Brain microvascular endothelial cell (primary cell): ENCODE data around the gene C19orf73.
A peak's percentile ranks its signal among the peaks of the same experiment; 100 is the strongest.
"Not testable (repeated sequence)": the region's sequence is repeated elsewhere in the genome, so short reads cannot be mapped to it uniquely, and the experiment has no call there.

ENCODE experiments used
- DNase-seq: peaks from one replicate; pipeline ENCODE4 v3.0.0-alpha.2; 2020
- H3K27ac ChIP-seq: fragments of 250-450 bp; sonication (Bioruptor Pico); 2 replicates; pipeline ENCODE4 v1.5.1; 2020; ENCODE audit warnings: mild to moderate bottlenecking, moderate library complexity
- H3K27me3 ChIP-seq: fragments of 250-450 bp; sonication (Bioruptor Pico); replicated peaks from 2 replicates; pipeline ENCODE4 v1.5.1; 2020; ENCODE audit warnings: mild to moderate bottlenecking
- H3K36me3 ChIP-seq: fragments of 250-450 bp; sonication (Bioruptor Pico); replicated peaks from 2 replicates; pipeline ENCODE4 v1.5.1; 2020; ENCODE audit warnings: mild to moderate bottlenecking
- H3K4me3 ChIP-seq: 2 replicates; pipeline ENCODE4 v1.5.1; 2011; ENCODE audit warnings: low read depth, mild to moderate bottlenecking, control low read depth, low read length, moderate library complexity
- in situ Hi-C: cut with HindIII; loops from 2 replicates; pipeline ENCODE4 v1.10.0; 2017; ENCODE audit warnings: low sequenced_read_pairs, low pct_ligation_motif_present
- TF ChIP-seq, protein P1 (sequence below): IDR thresholded peaks from 2 replicates; pipeline ENCODE4 v1.5.1; 2011; ENCODE audit warnings: low read depth, mild to moderate bottlenecking, moderate library complexity, low read length, control low read depth, inconsistent platforms; ENCODE audit errors: missing control alignments

The C19orf73 gene

DNA sequence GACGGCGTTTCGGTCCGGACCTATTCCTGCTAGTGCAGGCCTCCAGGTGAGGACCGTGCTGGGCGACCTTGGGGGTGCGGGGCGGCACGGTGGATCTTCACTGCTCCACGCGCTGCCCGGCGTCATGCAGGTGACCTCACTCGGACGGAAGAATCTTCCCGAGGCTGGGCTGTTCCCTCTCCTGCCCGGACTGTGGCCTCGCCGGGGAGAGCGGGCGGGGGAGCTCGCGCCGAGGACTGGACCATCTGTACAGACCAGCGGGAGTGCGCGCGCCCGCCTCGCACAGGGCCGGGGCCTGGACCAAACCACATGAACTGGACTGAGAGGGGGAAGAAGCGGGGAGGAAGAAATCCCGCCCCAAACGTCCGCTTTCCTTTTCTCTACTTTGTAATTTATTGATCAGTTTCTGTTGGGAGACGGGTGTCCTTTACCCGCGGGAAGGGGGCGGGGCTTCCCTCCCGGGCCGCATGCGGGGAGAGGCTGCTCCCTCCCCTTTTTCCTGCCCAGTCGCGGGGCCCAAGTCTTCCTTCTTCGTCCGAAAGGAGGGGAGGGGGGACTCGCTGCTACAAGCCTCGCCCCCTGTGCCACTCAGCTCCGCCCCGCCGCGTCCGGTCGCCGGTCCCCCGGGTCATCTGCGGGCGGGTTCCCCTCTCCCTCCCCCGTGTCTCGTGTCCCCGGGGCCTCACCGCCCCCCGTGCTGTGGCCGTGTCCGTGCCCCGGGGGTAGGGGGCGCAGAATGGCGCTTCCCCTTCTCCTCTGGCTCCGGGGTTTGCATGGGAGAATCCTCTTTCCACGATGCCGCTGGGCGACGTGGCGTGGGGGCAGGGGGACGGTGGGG, 31.4 kb upstream of the C19orf73 start:
- TF ChIP-seq, protein P1, sequence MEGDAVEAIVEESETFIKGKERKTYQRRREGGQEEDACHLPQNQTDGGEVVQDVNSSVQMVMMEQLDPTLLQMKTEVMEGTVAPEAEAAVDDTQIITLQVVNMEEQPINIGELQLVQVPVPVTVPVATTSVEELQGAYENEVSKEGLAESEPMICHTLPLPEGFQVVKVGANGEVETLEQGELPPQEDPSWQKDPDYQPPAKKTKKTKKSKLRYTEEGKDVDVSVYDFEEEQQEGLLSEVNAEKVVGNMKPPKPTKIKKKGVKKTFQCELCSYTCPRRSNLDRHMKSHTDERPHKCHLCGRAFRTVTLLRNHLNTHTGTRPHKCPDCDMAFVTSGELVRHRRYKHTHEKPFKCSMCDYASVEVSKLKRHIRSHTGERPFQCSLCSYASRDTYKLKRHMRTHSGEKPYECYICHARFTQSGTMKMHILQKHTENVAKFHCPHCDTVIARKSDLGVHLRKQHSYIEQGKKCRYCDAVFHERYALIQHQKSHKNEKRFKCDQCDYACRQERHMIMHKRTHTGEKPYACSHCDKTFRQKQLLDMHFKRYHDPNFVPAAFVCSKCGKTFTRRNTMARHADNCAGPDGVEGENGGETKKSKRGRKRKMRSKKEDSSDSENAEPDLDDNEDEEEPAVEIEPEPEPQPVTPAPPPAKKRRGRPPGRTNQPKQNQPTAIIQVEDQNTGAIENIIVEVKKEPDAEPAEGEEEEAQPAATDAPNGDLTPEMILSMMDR = no peak
- H3K27me3 ChIP-seq = no peaks in the 10 kb centered on the region
- no peaks in the 10 kb centered on the region for H3K36me3 ChIP-seq
- H3K27ac ChIP-seq = no peak overlapping the region
- in situ Hi-C loops = no loop called here
- peak; percentile 64 for DNase-seq
- H3K4me3 ChIP-seq = peak overlapping the region; percentile 78

DNA sequence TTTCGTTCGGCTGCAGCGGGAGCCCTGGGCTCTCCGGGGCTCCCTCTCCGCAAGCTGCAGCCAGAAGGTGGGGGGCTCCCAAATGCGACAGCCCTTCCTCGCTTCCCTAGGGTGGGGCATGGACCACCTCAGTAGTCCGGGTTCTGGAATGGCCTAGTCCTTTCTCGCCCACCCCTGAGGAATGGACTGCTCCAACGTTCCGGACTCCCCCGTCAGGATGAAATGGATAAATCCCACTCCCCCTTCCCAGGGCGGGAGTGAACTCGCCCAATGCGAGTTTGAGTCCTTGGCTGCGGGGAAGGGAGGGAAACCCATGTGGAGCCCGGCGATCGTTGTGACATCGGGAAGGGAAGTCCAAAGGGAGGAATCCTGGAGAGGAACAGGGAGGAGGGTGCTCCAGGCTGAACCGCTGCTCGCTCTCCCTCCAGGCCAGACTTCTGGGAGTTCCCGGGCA, 30.7 kb upstream of the C19orf73 start:
- no peaks in the 10 kb centered on the region for H3K36me3 ChIP-seq
- TF ChIP-seq, protein P1 = no peak
- no peak overlapping the region for H3K27ac ChIP-seq
- peak overlapping the region; percentile 78 for H3K4me3 ChIP-seq
- DNase-seq = peak; percentile 71
- in situ Hi-C loops = no loop called here
- no peaks in the 10 kb centered on the region for H3K27me3 ChIP-seq

DNA sequence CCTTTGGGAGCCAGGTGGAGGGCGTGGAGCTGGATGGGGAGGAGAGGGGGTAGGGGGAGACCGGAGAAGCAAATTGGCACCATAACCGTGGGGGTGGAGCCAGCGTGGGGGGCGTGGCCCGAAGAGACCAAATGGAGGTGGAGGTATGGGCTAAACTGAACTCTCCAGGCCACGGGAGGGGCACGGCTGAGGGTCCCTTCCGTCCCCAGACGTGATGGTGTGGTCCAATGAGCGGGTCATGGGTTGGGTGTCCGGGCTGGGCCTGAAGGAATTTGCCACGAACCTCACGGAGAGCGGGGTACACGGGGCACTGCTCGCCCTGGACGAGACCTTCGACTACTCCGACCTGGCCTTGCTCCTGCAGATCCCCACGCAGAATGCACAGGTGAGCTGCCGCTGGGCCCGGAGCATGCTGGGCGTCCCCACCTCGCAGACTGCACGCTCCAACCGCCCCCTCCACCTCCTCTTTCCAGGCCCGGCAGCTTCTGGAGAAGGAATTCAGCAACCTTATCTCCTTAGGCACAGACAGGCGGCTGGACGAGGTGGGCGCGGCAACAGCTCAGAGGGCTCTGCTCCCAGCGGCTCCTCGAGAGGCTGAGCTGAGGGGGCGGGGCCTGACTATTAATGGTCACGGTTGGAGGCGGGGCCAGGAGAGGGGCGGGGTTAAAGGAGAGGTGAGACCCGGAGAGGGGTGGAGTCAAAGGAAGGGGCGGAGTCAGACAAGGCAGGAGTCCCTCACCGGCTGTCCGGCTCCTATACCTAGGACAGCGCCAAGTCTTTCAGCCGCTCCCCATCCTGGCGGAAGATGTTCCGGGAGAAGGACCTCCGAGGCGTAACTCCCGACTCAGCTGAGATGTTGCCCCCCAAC, 30.1 kb upstream of the C19orf73 start:
- H3K27me3 ChIP-seq = no peaks in the 10 kb centered on the region
- DNase-seq = peak; percentile 98
- in situ Hi-C loops = no loop called here
- H3K36me3 ChIP-seq = no peaks in the 10 kb centered on the region
- no peak overlapping the region for H3K27ac ChIP-seq
- peak overlapping the region; percentile 78 for H3K4me3 ChIP-seq
- TF ChIP-seq, protein P1 = no peak

DNA sequence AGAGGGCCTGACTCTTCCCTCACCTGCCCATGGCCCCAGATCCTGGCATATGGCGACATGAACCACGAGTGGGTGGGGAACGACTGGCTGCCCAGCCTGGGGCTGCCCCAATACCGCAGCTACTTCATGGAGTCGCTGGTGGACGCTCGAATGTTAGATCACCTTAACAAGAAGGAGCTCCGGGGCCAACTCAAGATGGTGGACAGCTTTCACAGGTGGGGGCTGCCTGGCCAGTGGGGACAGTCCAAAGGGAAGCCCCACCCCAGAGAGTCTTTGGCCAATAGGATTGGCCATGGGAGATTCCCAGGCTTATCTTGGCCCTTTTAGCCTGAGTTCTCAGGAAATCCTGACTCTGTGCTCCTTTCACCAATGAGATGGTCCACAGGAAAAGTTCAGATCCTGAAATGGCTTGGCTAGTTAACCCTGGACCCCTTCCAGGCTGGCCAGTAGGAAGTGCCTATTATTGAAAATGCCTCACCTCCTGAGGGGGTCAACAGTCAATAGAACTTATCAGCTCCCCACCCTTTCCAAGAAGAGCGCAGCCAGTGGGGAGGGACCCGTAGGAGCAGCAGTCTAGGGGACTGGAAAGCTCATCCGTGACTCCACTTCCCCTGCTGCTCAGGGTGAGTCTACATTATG, 29.2 kb upstream of the C19orf73 start:
- Histone ChIP-seq H3K27ac (no peak overlapping the region), H3K4me3 (no peak overlapping the region), H3K36me3 (no peaks in the 10 kb centered on the region), H3K27me3 (no peaks in the 10 kb centered on the region)
- TF ChIP-seq, protein P1 = no peak
- in situ Hi-C loops = no loop called here
- DNase-seq = no peak

DNA sequence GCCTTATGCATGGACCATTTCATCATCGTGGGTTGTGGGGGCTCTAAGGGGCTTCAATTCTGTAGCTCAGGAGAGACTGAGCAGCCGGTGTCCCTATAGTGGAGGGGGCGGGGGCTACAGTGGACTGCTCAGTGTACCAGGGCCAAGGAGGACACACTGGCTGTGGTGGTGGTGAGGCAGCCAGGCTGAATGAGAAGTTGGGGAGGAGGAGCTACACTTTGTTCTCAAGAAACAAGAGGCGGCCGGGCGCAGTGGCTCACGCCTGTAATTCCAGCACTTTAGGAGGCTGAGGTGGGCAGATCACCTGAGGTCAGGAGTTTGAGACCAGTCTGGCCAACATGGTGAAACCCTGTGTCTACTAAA, 27.4 kb upstream of the C19orf73 start:
- DNase-seq, H3K27ac ChIP-seq, H3K36me3 ChIP-seq, H3K27me3 ChIP-seq, in situ Hi-C loops, H3K4me3 ChIP-seq: not testable (repeated sequence)
